Ectodermal cell (in vitro differentiated cells): Measurements from ENCODE around the gene RFX5.

Experiments
- H3K27ac ChIP-seq: 2 replicates; pipeline ENCODE4 v1.7.0; 2013; ENCODE audit warnings: mild to moderate bottlenecking, low read depth, low read length; ENCODE audit not compliant: insufficient read depth, poor library complexity, severe bottlenecking
- H3K27me3 ChIP-seq: 2 replicates; pipeline ENCODE4 v1.7.0; 2013; ENCODE audit warnings: mild to moderate bottlenecking, low read length; ENCODE audit not compliant: insufficient read depth, control insufficient read depth, poor library complexity, severe bottlenecking
- H3K36me3 ChIP-seq: one replicate; pipeline ENCODE4 v1.7.0; 2013; ENCODE audit warnings: low read length; ENCODE audit not compliant: control insufficient read depth, insufficient read depth
- H3K4me1 ChIP-seq: one replicate; pipeline ENCODE4 v1.7.0; 2013; ENCODE audit warnings: low read length; ENCODE audit not compliant: control insufficient read depth, insufficient read depth
- H3K4me3 ChIP-seq: 2 replicates; pipeline ENCODE4 v1.7.0; 2013; ENCODE audit warnings: low read depth, low read length, control low read depth; ENCODE audit not compliant: insufficient read depth
- H3K9me3 ChIP-seq: 2 replicates; pipeline ENCODE4 v1.7.0; 2013; ENCODE audit warnings: mild to moderate bottlenecking, low read length, moderate library complexity; ENCODE audit not compliant: control insufficient read depth
- WGBS, 2 experiments: methylation state at CpG; one replicate each; pipeline ENCODE4 v1.1.7; 2013; ENCODE audit warnings: missing lambda C conversion rate in 2 of 2; 5-methylcytosine and 5-hydroxymethylcytosine counted together

Gene RFX5

GRCh38 chr1:151325231-151325630 is 21.8 kb downstream of the RFX5 start:
- Histone ChIP-seq H3K27me3 (no peaks in the 10 kb centered on the region), H3K4me1 (peaks cover 11% of the 10 kb centered on the region), H3K4me3 (no peak overlapping the region), H3K9me3 (no peaks in the 10 kb centered on the region), H3K36me3 (peaks cover 8% of the 10 kb centered on the region), H3K27ac (no peak overlapping the region)
- WGBS, 2 experiments = 94 to 95% methylated on average over 7 of the region's 7 CpGs

DNA sequence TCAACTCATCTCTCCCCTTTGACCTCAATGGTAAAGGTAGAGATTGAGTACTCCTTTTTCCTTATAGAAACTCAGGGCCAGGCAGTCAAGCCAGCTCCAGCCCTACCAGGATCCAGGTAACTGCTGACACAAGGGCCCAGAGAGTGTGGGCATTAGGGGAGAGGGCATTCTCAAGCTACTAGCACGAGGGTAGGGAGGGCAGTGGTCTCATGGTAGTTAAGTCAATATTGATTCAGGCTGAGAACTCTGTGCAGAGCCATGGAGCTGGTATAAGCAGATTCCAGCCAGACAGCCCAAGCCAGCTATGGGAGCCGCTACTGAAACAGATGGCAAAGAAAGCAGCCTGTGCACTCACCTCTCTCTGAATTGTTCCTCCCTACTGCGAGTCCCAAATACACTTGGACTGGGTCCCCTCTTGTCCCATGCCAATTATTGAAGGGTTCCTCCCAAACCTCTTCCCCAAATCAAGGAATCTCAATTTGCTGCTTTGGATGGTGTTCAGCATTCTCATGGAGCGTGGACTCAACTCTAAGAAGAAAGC is 22.6 kb downstream of the RFX5 start:
- H3K9me3 ChIP-seq = no peaks in the 10 kb centered on the region
- WGBS, 2 experiments = 93 to 95% methylated on average over 4 of the region's 4 CpGs
- no peak overlapping the region for H3K4me3 ChIP-seq
- peaks cover 8% of the 10 kb centered on the region for H3K36me3 ChIP-seq
- no peaks in the 10 kb centered on the region for H3K27me3 ChIP-seq
- no peak overlapping the region for H3K27ac ChIP-seq
- peaks cover 11% of the 10 kb centered on the region for H3K4me1 ChIP-seq

GRCh38 chr1:151318975-151319374 is 28.1 kb downstream of the RFX5 start:
- no peaks in the 10 kb centered on the region for H3K9me3 ChIP-seq
- H3K4me1 ChIP-seq = no peaks in the 10 kb centered on the region
- no peak overlapping the region for H3K27ac ChIP-seq
- WGBS, 2 experiments = 93 to 97% methylated on average over 2 to 3 of the region's 3 CpGs
- H3K36me3 ChIP-seq = peaks cover 1% of the 10 kb centered on the region
- no peaks in the 10 kb centered on the region for H3K27me3 ChIP-seq
- no peak overlapping the region for H3K4me3 ChIP-seq

DNA sequence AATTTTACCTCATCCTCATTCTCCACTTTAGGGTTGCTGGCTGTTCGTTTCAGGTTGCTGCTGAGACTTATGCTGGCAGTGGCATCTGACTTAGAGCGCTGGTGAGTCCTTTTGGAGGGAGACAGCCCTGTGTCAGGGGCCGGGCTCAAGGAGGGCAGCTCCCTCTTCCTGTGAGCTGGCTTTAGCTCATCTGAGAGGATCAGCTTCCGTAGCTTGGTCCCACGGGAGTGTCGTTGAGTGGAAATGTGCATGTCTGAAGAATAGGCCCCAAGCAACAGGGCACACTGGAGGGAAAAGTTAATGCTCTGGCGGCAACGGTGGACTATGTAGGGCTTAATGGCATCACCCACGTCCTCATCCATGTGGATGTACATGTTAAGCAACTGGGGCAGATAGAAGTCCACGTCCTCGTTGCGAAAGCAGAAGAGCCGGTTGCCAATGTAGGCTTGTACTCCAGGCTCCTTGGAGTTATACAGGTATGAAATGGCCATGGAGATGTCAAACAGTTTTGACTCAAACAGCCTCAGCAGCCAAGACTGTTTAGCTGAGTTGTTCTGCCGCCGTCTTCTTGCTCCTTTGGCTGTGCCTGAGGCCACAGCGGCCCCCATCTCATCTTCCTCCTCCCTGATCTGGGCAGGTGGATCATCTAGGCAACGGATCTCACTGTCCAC is 31.4 kb downstream of the RFX5 start:
- no peaks in the 10 kb centered on the region for H3K36me3 ChIP-seq
- 95% methylated on average over 17 of the region's 17 CpGs for WGBS, 2 experiments
- no peak overlapping the region for H3K4me3 ChIP-seq
- no peaks in the 10 kb centered on the region for H3K27me3 ChIP-seq
- H3K27ac ChIP-seq = no peak overlapping the region
- H3K4me1 ChIP-seq = peaks cover under 1% of the 10 kb centered on the region
- no peaks in the 10 kb centered on the region for H3K9me3 ChIP-seq

GRCh38 chr1:151314137-151314875 is 32.7 kb downstream of the RFX5 start:
- Histone ChIP-seq H3K4me3 (no peak overlapping the region), H3K4me1 (peaks cover 13% of the 10 kb centered on the region), H3K9me3 (no peaks in the 10 kb centered on the region), H3K27ac (no peak overlapping the region), H3K27me3 (no peaks in the 10 kb centered on the region), H3K36me3 (no peaks in the 10 kb centered on the region)
- 78 to 95% methylated on average over 2 to 3 of the region's 3 CpGs for WGBS, 2 experiments

DNA sequence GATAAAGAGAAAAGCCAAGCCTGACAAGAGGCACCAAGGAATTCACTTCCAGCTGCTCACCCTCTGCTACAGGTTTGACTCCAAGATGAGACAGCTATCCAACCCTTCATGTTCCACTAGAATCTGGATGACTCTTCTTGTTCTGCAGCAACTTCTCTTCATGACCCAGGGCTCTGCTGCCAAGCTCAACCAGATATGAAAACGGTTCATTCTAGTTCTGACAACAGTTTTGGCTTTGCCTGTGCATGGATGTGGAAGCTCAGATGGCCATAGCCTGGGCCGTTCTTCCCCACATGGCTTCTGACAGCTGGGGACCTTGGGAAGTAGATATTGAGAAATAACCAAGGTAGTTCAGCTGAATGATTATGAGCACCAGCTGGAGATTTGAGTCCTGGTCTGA is 33.6 kb downstream of the RFX5 start:
- H3K36me3 ChIP-seq = no peaks in the 10 kb centered on the region
- H3K4me3 ChIP-seq = no peak overlapping the region
- no peaks in the 10 kb centered on the region for H3K9me3 ChIP-seq
- peaks cover 18% of the 10 kb centered on the region for H3K4me1 ChIP-seq
- no peaks in the 10 kb centered on the region for H3K27me3 ChIP-seq
- 91 to 97% methylated on average over 2 of the region's 2 CpGs for WGBS, 2 experiments
- H3K27ac ChIP-seq = no peak overlapping the region

- no peaks in the 10 kb centered on the region for H3K9me3 ChIP-seq
- peaks cover 6% of the 10 kb centered on the region for H3K36me3 ChIP-seq
- no peak overlapping the region for H3K27ac ChIP-seq
- no peaks in the 10 kb centered on the region for H3K27me3 ChIP-seq
- H3K4me1 ChIP-seq = peaks cover 20% of the 10 kb centered on the region
- no peak overlapping the region for H3K4me3 ChIP-seq
- WGBS, 2 experiments = 92 to 95% methylated on average over 8 of the region's 8 CpGs
Measured at GRCh38 chr1:151312826-151313225, 34.2 kb downstream of the RFX5 start.

DNA sequence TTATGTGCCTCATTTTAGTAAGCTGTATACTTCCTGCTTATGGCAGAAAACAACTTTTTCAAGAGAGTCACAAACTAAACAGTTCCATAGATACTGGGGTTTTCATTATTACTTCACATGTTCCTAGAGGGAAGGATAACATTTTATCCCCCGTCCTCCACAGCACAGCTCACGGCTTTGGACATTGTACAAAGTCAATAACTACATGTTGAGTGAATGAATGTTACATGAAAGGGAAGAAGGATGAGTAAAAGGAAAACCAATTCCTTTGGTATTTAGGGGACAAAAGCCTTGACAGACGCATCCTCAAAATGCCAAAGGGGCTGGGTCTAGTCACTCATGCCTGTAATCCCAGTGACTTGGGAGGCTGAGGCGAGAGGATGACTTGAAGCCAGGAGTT is 34.6 kb downstream of the RFX5 start:
- no peak overlapping the region for H3K4me3 ChIP-seq
- H3K27me3 ChIP-seq = no peaks in the 10 kb centered on the region
- no peaks in the 10 kb centered on the region for H3K9me3 ChIP-seq
- peaks cover 11% of the 10 kb centered on the region for H3K36me3 ChIP-seq
- no peak overlapping the region for H3K27ac ChIP-seq
- 92 to 97% methylated on average over 3 to 4 of the region's 4 CpGs for WGBS, 2 experiments
- peaks cover 20% of the 10 kb centered on the region for H3K4me1 ChIP-seq

- H3K9me3 ChIP-seq = no peaks in the 10 kb centered on the region
- H3K4me1 ChIP-seq = peaks cover 20% of the 10 kb centered on the region
- peaks cover 12% of the 10 kb centered on the region for H3K36me3 ChIP-seq
- H3K27me3 ChIP-seq = no peaks in the 10 kb centered on the region
- no peak overlapping the region for H3K4me3 ChIP-seq
- WGBS, 2 experiments = 89 to 94% methylated on average over 7 of the region's 7 CpGs
- H3K27ac ChIP-seq = no peak overlapping the region
Measured at GRCh38 chr1:151311589-151312331, 35.3 kb downstream of the RFX5 start.

DNA sequence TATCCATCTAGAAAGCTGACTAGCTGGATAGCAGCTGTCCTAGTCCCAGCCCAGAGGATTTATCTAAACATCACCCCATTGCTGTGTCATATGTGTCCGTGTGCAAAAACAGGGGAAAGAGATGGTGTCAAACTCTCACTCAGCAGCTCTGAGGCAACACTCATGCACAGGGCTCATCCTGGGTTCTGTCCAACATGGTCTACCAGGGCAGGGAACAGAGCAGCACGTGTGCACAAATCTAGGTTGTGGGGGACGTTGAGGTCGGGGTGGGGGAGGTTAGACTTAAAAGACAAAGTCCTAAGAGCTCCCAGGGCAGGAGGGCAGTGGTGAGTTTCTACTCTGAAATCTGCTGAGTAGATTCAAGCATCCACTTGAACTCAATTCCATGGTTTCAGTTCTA is 36.0 kb downstream of the RFX5 start:
- Histone ChIP-seq H3K27ac (no peak overlapping the region), H3K36me3 (peaks cover 17% of the 10 kb centered on the region), H3K9me3 (no peaks in the 10 kb centered on the region), H3K27me3 (no peaks in the 10 kb centered on the region), H3K4me1 (peaks cover 20% of the 10 kb centered on the region), H3K4me3 (no peak overlapping the region)
- WGBS, 2 experiments = 93% methylated on average over 4 of the region's 4 CpGs
